COLO829 (cell line): ENCODE results near the gene ATG4C.
"Not testable (repeated sequence)": the region's sequence is repeated elsewhere in the genome, so short reads cannot be mapped to it uniquely, and the experiment has no call there.

Source experiments
- DNase-seq: peaks from one replicate; pipeline ENCODE4 v3.0.0; 2012; ENCODE audit warnings: low spot score

The ATG4C gene

DNA sequence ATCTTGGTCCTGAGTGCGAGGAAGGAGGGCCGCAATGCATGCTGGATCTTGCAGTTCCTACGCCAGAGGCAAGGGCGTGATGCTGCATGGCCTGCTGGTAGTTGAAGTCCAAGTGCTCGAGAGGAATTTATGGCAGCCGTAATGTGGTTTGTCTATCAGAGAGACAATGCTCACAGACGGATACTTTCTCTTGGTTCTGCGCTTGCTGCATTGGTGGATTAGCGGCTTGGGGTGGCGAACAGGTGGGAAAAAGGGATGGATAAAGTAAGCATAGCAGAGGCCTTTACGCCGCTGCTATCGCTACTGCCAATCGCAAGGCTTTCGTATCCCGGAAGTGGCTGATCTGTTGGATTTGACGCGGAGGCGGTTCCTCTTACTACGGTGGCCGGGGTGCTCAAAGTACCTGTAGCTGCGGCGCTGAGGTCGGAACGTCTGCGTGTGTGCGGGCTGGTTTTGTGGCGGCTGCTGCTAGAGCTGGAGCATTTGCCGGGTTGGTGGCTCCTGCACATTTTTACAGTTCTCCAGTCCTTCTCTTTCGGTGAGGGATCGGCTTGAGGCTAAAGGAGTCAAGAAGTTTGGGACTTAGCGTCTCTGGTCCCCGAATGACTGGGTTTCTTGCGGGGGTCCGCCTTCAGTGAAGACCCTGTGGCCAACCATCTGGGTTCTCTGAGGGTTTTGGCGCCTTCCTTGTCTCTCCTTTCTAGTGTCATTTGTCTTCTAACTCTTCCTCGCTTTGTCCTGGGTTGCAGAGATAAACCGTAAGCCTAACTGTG lies at the start of gene ATG4C:
TSS of gene ATG4C (plus strand) at position 397 of the 773 bp plus-strand sequence. CDS start 19,655 bp downstream, outside the sequence.
- peak; percentile 93 for DNase-seq

DNA sequence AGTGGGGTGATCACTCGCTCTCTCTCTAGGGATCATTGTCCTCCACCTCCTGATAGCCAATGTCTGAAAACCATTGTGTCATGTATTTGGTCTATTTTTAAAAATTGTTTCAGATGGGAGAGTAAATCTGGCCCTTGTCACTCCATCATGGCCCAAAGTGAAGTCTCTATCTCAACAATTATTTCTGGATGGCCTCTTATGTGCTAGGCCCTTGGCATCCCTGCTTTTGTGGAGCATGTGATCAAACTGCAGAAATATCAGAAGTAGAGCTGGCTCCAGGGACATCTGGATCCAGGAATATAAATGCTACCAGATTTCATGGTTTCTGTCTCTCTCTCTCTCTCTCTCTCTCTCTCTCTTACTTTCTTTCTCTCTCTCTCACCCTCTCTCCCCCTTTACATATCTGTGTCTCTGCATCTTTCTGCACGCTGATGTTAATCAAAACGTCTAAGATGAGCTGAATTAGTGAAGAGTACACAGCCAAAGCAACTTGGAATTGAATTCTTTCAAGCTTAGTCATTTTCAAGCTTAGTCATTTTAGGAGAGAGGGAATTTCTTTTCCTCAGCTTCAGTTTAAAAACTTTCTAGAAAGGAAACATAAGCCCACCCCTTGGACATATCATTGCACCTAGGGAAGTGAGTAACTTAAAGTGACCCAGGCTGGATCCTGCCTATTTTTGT lies 48.3 kb upstream of the ATG4C start:
- DNase-seq, result no peak

DNA sequence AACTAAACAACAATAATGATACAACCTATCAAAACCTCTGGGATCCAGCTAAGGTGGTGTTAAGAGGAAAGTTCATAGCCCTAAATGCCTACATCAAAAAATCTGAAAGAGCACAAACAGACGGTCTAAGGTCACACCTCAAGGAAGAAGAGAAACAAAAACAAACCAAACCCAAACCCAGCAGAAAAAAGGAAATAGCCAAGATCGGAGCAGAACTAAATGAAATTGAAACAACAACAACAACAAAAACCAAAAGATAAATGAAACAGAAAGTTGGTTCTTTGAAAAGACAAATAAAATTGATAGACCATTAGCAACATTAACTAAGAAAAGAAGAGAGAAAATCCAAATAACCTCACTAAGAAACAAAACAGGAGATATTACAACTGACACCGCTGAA lies 43.2 kb upstream of the ATG4C start:
- DNase-seq, result not testable (repeated sequence)

DNA sequence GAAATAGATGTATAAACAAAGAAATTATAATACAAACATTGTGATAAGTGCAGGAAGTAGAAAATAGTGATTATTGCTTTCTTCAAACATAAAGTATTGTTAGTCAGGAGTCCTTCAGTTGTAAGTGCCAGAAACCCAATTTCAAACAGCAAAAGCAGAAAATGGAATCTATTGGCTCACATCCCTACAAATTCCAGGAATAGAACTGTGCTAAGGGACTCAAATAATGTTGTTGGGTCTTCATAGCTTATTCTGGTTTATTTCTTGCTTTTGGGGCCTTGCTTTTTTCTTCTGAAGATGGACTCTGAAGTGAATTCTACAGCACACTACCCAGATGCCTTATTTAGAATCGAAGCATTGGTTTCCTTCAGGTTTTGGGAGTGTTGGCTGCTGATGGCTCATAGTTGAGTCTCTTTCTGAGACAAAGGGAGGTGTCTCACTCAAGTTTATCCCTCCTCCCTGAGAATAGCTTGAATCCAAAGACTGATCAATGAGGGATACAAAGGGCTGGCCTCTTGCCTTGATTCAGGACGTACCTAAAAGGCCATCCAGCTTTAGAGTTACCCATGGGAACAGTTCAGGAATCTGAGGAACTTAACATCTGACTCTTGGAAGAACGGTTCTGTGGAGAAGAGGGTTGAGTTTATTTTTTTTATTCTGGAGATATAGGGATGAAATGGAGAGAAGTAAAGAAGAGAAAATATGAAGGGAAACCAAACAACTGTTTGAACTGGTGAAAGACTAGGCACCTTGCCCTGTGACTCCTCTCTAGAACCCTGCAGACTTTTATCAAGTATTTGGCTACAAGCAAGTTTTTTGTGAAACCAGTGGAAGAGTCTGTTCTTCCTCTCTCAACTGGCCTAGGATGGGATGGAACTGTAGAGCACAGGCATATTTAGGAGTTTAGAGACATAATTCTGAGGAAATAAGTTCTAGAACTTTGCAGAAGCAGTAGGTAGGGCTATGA lies 39.0 kb upstream of the ATG4C start:
- DNase-seq, result no peak

- DNase-seq, result peak; percentile 56
These were observed 37.7 kb upstream of the ATG4C start for GRCh38 chr1:62746086-62746808.

DNA sequence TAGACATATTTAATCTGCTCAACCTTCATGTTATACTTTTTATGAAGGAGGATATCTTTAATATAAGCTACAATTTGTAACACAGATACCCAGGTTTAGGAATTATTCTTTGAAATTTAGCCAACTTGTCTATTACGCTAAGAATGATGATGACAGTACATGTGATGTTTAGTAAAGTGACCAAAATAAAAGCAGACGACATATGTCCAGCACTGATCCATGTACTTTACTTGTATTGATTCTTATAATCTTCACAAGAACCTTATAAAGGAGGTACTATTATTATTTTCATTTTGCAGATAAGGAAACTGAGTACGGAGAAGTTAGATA lies 37.2 kb upstream of the ATG4C start:
- no peak for DNase-seq

DNA sequence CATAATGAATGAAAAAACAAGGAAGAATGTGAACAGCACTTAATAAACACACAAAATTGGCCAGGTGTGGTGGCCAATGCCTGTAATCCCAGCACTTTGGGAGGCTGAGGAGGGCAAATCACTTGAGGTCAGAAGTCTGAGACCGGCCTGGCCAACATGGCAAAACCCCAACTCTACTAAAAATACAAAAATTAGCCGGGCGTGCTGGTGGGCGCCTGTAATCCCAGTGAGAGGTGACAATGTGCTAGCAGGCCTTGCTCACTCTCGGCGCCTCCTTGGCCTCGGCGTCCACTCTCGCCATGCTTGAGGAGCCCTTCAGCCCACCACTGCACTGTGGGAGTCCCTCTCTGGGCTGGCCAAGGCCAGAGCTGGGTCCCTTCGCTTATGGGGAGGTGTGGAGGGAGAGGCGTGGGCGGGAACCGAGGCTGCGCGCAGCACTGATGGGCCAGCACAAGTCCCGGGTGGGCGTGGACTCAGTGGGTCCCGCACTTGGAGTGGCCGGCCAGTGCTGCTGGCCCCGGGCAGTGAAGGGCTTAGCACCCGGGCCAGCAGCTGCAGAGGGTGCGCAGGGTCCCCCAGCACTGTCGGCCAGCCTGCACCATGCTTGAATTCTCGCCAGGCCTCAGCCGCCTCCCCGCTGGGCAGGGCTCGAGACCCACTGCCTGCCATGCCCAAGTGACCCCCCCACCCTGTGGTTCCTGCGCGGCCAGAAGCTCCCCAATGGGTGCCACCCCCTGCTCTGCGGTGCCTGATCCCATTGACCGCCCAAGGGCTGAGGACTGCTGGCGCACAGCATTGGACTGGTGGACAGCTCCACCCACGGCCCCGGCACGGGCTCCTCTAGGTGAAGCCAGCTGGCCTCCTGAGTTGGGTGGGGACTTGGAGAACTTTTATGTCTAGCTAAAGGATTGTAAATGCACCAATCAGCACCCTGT lies 30.6 kb upstream of the ATG4C start:
- no peak for DNase-seq

- DNase-seq, result not testable (repeated sequence)
These were observed 29.0 kb upstream of the ATG4C start for GRCh38 chr1:62754938-62755337.

DNA sequence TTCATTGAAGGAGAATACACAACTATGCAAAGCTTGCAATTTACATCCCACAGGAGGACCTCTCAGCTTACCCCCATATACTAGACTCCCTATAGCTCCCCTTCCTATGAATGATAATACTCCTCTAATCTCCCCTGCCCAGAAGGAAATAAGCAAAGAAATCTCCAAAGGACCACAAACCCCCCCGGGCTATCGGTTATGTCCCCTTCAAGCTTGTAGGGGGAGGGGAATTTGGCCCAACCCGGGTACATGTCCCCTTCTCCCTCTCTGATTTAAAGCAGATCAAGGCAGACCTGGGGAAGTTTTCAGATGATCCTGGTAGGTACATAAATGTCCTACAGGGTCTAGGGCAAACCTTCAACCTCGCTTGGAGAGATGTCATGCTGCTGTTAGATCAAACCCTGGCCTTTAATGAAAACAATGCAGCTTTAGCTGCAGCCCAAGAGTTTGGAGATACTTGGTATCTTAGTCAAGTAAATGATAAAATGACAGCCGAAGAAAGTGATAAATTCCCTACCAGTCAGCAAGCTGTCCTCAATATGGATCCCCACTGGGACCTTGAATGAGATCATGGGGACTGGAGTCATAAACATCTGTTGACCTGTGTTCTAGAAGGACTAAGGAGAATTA lies 27.6 kb upstream of the ATG4C start:
- DNase-seq, result not testable (repeated sequence)

GRCh38 chr1:62759232-62759875 lies 24.6 kb upstream of the ATG4C start:
- not testable (repeated sequence) for DNase-seq

DNA sequence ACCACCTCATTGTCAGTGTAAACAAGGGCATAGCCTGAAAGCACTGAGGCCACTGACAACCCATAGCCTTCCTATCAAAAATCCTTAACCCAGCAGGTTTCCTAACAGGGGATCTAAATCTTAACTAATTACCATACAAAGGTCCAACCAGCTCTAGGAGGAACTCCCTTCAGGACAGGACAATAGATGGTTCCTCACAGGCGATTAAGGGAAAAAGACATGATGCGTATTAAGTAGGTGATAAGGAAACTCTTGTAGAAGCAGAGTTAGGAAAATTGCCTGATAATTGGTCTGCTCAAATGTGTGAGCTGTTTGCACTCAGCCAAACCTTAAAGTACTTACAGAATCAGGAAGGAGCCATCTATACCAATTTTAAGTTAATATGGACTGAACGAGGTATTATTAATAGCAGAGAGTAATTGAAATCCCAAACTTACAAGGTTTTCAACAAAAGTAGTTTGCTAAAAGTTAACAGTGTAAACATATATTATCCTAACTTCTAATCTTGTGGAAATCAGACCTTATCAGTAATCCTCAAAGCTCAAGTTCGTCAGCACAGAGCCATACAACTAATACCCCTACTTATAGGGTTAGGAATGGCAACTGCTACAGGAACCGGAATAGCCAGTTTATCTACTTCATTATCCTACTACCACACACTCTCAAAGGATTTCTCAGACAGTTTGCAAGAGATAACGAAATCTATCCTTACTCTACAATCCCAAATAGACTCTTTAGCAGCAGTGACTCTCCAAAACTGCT lies 23.7 kb upstream of the ATG4C start:
- DNase-seq, result not testable (repeated sequence)

- not testable (repeated sequence) for DNase-seq
These were observed 22.6 kb upstream of the ATG4C start for GRCh38 chr1:62761223-62761870.

DNA sequence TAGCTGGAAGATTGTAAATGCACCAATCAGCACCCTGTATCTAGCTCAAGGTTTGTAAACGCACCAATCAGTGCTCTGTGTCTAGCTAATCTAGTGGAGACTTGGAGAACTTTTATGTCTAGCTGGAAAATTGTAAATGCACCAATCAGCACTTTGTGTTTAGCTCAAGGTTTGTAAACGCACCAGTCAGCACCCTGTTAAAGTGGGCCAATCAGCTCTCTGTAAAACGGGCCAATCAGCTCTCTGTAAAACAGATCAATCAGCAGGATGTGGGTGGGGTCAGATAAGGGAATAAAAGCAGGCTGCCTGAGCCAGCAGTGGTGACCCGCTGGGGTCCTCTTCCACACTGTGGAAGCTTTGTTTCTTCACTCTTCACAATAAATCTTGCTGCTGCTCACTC lies 21.9 kb upstream of the ATG4C start:
- DNase-seq, result not testable (repeated sequence)

- no peak for DNase-seq
These were observed 18.0 kb upstream of the ATG4C start for GRCh38 chr1:62765981-62766380.

DNA sequence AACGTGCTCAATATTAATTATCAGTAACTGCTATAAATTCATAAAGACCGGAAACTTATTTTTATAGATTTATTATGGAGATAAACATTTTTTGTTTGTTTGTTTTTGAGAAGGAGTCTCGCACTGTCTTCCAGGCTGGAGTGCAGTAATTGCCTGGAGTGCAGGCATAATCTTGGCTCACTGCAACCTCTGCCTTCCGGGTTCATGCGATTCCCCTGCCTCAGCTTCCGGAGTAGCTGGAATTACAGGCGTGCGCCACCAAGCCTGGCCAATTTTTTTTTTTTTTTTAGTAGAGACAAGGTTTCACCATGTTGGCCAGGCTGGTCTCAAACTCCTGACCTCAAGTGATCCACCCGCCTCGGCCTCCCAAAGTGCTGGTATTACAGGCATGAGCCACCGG lies 15.4 kb upstream of the ATG4C start:
- DNase-seq, result not testable (repeated sequence)

GRCh38 chr1:62772607-62773295 lies 11.2 kb upstream of the ATG4C start:
- no peak for DNase-seq

DNA sequence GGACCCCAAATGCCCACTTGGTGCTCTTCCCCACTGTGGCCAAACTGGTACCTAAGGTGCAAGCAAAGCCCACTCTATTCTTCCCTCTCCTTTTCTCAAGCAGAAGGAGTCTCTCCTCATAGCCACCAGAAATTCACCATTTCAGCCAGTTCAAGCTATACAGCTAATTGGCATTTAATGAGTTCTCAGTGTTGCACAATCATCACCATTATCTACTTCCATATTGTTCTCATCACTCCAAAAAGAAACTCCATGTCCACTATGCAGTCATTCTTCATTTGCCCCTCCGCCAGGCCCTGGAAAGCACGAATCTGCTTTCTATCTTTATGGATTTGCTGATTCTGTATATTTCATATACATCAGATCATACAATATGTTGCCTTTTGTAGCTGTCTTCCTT lies 9.9 kb upstream of the ATG4C start:
- no peak for DNase-seq
